A673 (cell line): ENCODE data around the gene JMJD6.
"Not testable (repeated sequence)": the region's sequence is repeated elsewhere in the genome, so short reads cannot be mapped to it uniquely, and the experiment has no call there.

Source experiments
- CTCF ChIP-seq: fragments of 300-800, 200-600 bp; sonication (generic); conservative IDR thresholded peaks from 2 replicates; pipeline ENCODE4 v1.5.1; 2017; ENCODE audit warnings: low read depth, mild to moderate bottlenecking, antibody characterized with exemption, low read length, moderate library complexity, mixed read lengths
- EZH2 ChIP-seq: fragments of 200-600 bp; sonication (generic); IDR thresholded peaks from 2 replicates; pipeline ENCODE4 v1.6.1; 2017; ENCODE audit warnings: borderline replicate concordance, low read depth, mild to moderate bottlenecking, mixed read lengths, antibody characterized with exemption, low read length; ENCODE audit not compliant: poor library complexity, severe bottlenecking

DNA sequence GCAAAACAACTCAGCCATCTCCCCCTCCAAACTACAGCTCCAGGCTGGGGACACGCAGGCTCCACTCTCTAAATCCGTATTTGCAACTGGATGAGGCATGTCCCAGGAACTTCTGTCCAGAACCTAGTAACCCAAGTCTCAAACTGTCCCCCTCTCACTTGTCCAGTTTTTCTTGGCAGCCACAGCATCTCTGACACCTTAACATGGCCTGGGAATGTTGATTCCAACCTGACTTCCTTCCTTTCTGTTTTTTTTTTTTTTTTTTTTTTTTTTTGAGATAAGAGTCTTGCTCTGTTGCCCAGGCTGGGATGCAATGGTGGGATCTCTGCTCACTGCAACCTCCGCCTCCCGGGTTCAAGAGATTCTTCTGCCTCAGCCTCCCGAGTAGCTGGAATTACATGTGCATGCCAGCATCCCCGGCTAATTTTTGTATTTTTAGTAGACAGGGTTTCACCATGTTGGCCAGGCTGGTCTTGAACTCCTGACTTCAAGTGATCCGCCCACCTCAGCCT is 27.9 kb downstream of the JMJD6 start:
- TF ChIP-seq EZH2, CTCF: not testable (repeated sequence)
